A549 (cell line): ENCODE measurements around the gene SLC22A23. TPM values are rescaled to one million over a fixed set of nuclear protein-coding genes. Genes with fewer than 3 reads are reported as not detected.
"Not testable (repeated sequence)": the region's sequence is repeated elsewhere in the genome, so short reads cannot be mapped to it uniquely, and the experiment has no call there.

Source experiments
- ATAC-seq, 2 experiments: fragments of 200-7000 bp in 1 of 2; fragments of >200 bp in 1 of 2; cut with Nextera tagmentation in 1 of 2; cut with Tn5 transposase in 1 of 2; 3 replicates each; pipeline versions ENCODE4 v1.8.0 to v1.9.1; 2018 to 2020; ENCODE audit warnings: mild to moderate bottlenecking in 1 of 2, moderate library complexity in 1 of 2
- CTCF ChIA-PET: fragments of 300-600 bp; sonication (Branson Sonifier 250); formaldehyde crosslinking; extraction: SDS; loops from one replicate; lab custom pipeline; 2021; ENCODE audit warnings: antibody characterized with exemption, inconsistent platforms; lab: Yijun Ruan, JAX
- POLR2A ChIA-PET: fragments of 350-600 bp; formaldehyde crosslinking; extraction: SDS; loops from one replicate; lab custom pipeline; 2021; ENCODE audit warnings: antibody characterized with exemption, inconsistent platforms; lab: Yijun Ruan, JAX
- DNase-seq, 2 experiments: peaks; one replicate each; pipeline versions ENCODE4 v3.0.0 to v3.0.0-alpha.2; 2011 to 2016; ENCODE audit warnings: low read depth in 1 of 2, low spot score in 1 of 2
- FAIRE-seq: peaks from 2 replicates; lab custom pipeline; 2011; peaks lifted over from hg19 to GRCh38; lab: Jason Lieb, UNC
- H3K27ac ChIP-seq, 2 experiments: fragments of >200 bp; sonication (Bioruptor Twin); formaldehyde crosslinking; 3 replicates each; pipeline ENCODE4 v1.5.1; 2016 to 2017
- H3K4me1 ChIP-seq: fragments of >200 bp; sonication (Bioruptor Twin); formaldehyde crosslinking; 3 replicates; pipeline ENCODE4 v1.6.1; 2016
- H3K4me2 ChIP-seq: fragments of >200 bp; sonication (Bioruptor Twin); formaldehyde crosslinking; 3 replicates; pipeline ENCODE4 v1.6.1; 2016
- H3K4me3 ChIP-seq: fragments of >200 bp; sonication (Bioruptor Twin); formaldehyde crosslinking; 3 replicates; pipeline ENCODE4 v1.5.1; 2016
- H3K9me3 ChIP-seq: fragments of >200 bp; sonication (Bioruptor Twin); formaldehyde crosslinking; 3 replicates; pipeline ENCODE4 v1.6.1; 2016
- CBX2 ChIP-seq: fragments of 200-600 bp; sonication (generic); IDR thresholded peaks from 2 replicates; pipeline ENCODE4 v1.6.1; 2016; ENCODE audit warnings: low read depth, mild to moderate bottlenecking, borderline replicate concordance
- CBX8 ChIP-seq: fragments of 200-600 bp; sonication (generic); IDR thresholded peaks from 2 replicates; pipeline ENCODE4 v1.6.1; 2016
- CHD2 ChIP-seq: fragments of 150-350 bp; IDR thresholded peaks from 2 replicates; pipeline ENCODE4 v1.6.1; 2014; ENCODE audit warnings: low read length; ENCODE audit not compliant: partially characterized antibody
- EHF ChIP-seq: fragments of 250-450 bp; sonication (Bioruptor Pico); IDR thresholded peaks from 2 replicates; pipeline ENCODE4 v1.5.0; 2020; ENCODE audit warnings: mild to moderate bottlenecking
- EP300 ChIP-seq, 2 experiments: fragments of >200 bp; sonication (Bioruptor Twin); formaldehyde crosslinking; IDR thresholded peaks; 2 replicates in 1 of 2; 3 replicates in 1 of 2; pipeline ENCODE4 v1.6.1; 2016 to 2017
- ESRRA ChIP-seq: fragments of 150-350 bp; IDR thresholded peaks from 2 replicates; pipeline ENCODE4 v1.6.1; 2014; ENCODE audit warnings: mild to moderate bottlenecking, low read length, borderline replicate concordance
- HOXA7 ChIP-seq: fragments of 250-450 bp; sonication (Bioruptor Pico); IDR thresholded peaks from 2 replicates; pipeline ENCODE4 v1.5.0; 2020; ENCODE audit warnings: mild to moderate bottlenecking, moderate library complexity
- HOXB13 ChIP-seq: fragments of 250-450 bp; sonication (Bioruptor Pico); IDR thresholded peaks from 2 replicates; pipeline ENCODE4 v1.5.0; 2020; ENCODE audit warnings: low read depth, mild to moderate bottlenecking, moderate library complexity
- HOXB5 ChIP-seq: fragments of 250-450 bp; sonication (Bioruptor Pico); IDR thresholded peaks from 2 replicates; pipeline ENCODE4 v1.5.0; 2020; ENCODE audit warnings: mild to moderate bottlenecking, moderate library complexity
- JUN ChIP-seq, 2 experiments: fragments of >200 bp; sonication (Bioruptor Twin); formaldehyde crosslinking; IDR thresholded peaks; 2 replicates in 1 of 2; 3 replicates in 1 of 2; pipeline ENCODE4 v1.6.1; 2016 to 2017
- KDM1A ChIP-seq: fragments of 200-600 bp; sonication (generic); IDR thresholded peaks from 2 replicates; pipeline ENCODE4 v1.6.1; 2016; ENCODE audit warnings: low read depth, mild to moderate bottlenecking
- MAFK ChIP-seq: fragments of 450-650 bp; IDR thresholded peaks from 2 replicates; pipeline ENCODE4 v1.6.1; 2014; ENCODE audit not compliant: partially characterized antibody
- PHF8 ChIP-seq: fragments of 200-600 bp; sonication (generic); IDR thresholded peaks from 2 replicates; pipeline ENCODE4 v1.6.1; 2016; ENCODE audit warnings: low read depth, mild to moderate bottlenecking, antibody characterized with exemption, moderate library complexity, borderline replicate concordance
- RAD21 ChIP-seq, 2 experiments: fragments of >200 bp in 1 of 2; sonication (Bioruptor Twin) in 1 of 2; formaldehyde crosslinking in 1 of 2; IDR thresholded peaks in 1 of 2; conservative IDR thresholded peaks in 1 of 2; 2 replicates in 1 of 2; 3 replicates in 1 of 2; pipeline ENCODE4 v1.6.1; 2012 to 2018; ENCODE audit warnings: inconsistent platforms in 1 of 2
- RARB ChIP-seq: fragments of 250-450 bp; sonication (Bioruptor Pico); IDR thresholded peaks from 2 replicates; pipeline ENCODE4 v1.8.0; 2021; ENCODE audit warnings: mild to moderate bottlenecking, moderate library complexity
- RCOR1 ChIP-seq: fragments of 150-350 bp; IDR thresholded peaks from 2 replicates; pipeline ENCODE4 v1.6.1; 2014; ENCODE audit warnings: antibody characterized with exemption, low read length, low read depth
- SMC3 ChIP-seq: fragments of >200 bp; sonication (Bioruptor Twin); formaldehyde crosslinking; IDR thresholded peaks from 3 replicates; pipeline ENCODE4 v1.6.1; 2018; ENCODE audit warnings: inconsistent platforms
- TFCP2L1 ChIP-seq: fragments of 250-450 bp; sonication (Bioruptor Pico); IDR thresholded peaks from 2 replicates; pipeline ENCODE4 v1.5.0; 2021; ENCODE audit warnings: mild to moderate bottlenecking
- ZFP36 ChIP-seq: fragments of 450-650 bp; IDR thresholded peaks from 2 replicates; pipeline ENCODE4 v1.6.1; 2014; ENCODE audit warnings: borderline replicate concordance; ENCODE audit not compliant: partially characterized antibody
- ZNF302 ChIP-seq: fragments of 250-450 bp; sonication (Bioruptor Pico); IDR thresholded peaks from 2 replicates; pipeline ENCODE4 v1.9.0; 2021; ENCODE audit warnings: inconsistent platforms, mild to moderate bottlenecking, moderate library complexity
- ZSCAN20 ChIP-seq: fragments of 250-450 bp; sonication (Bioruptor Pico); IDR thresholded peaks from 2 replicates; pipeline ENCODE4 v1.8.0; 2022; ENCODE audit warnings: mild to moderate bottlenecking, moderate library complexity
- whole genome bisulfite sequencing: methylation state at CpG from one replicate; pipeline ENCODE4 v1.1.6; 2017; ENCODE audit errors: missing lambda C conversion rate; 5-methylcytosine and 5-hydroxymethylcytosine counted together
- polyA plus RNA-seq, 4 experiments: library from polyadenylated mRNA; depleted of rRNA in 3 of 4; stranded (reverse); fragments of >200 nt; fragmentation: RNase III in 1 of 4; extraction: RNeasy Plus Mini Kit Qiagen cat#74134 plus additional on column Dnase treatment in 1 of 4; gene quantifications; 2 replicates in 3 of 4; 3 replicates in 1 of 4; pipeline ENCODE4 v1.2.3, GENCODE V29; 2011 to 2017
- TF ChIP-seq, protein P1 (sequence below): fragments of 250-450 bp; sonication (Bioruptor Pico); IDR thresholded peaks from 2 replicates; pipeline ENCODE4 v1.5.0; 2020; ENCODE audit warnings: low read depth, mild to moderate bottlenecking, moderate library complexity

Gene SLC22A23
- polyA plus RNA-seq, 2 of the 4 experiments (the other 2 are of a cell fraction), result 4.4 to 6.2 TPM

- ChIA-PET POLR2A (no interaction called here), CTCF (no interaction called here)
- no peak overlapping the region for H3K4me3 ChIP-seq
- no peak overlapping the region for H3K4me2 ChIP-seq
- ATAC-seq (no peak), DNase-seq (no peak), FAIRE-seq (no peak)
- WGBS, result 77% methylated on average over 5 of the region's 5 CpGs
- H3K9me3 ChIP-seq, result no peaks in the 10 kb centered on the region
- peaks cover 3% of the 10 kb centered on the region; the same call in 1 of the 3 replicates for H3K4me1 ChIP-seq
- H3K27ac ChIP-seq, result no peak overlapping the region
- TF ChIP-seq EHF (no peak), RAD21 (conservative IDR thresholded peaks at IDR 0.05 in 1 of 2, IDR thresholded peaks at IDR 0.05 in 1 of 2) (no peak), SMC3 (no peak), RARB (CRISPR knock-in tag) (no peak), KDM1A (no peak), ESRRA (no peak), RCOR1 (no peak), CBX2 (no peak), TFCP2L1 (no peak), CBX8 (no peak), PHF8 (no peak), HOXB13 (no peak), HOXB5 (CRISPR knock-in tag) (no peak)
Measured at GRCh38 chr6:3245216-3245615, 211.6 kb downstream of the SLC22A23 start.

- ATAC-seq, CTCF ChIA-PET: not testable (repeated sequence)
- 90% methylated on average over 7 of the region's 7 CpGs for WGBS
Measured at GRCh38 chr6:3244832-3245161, 212.1 kb downstream of the SLC22A23 start.

GRCh38 chr6:3244003-3244831 lies 212.6 kb downstream of the SLC22A23 start:
- FAIRE-seq (no peak), DNase-seq (no peak), ATAC-seq (no peak)
- Histone ChIP-seq H3K4me2 (no peak overlapping the region), H3K27ac (no peak overlapping the region), H3K4me3 (no peak overlapping the region), H3K4me1 (peaks cover 3% of the 10 kb centered on the region; the same call in 1 of the 3 replicates), H3K9me3 (no peaks in the 10 kb centered on the region)
- TF ChIP-seq ZFP36, result no peak
- TF ChIP-seq EP300 (IDR thresholded peaks at IDR 0.05), result no peak
- no peak for TF ChIP-seq HOXA7 (CRISPR knock-in tag)
- TF ChIP-seq, protein P1, sequence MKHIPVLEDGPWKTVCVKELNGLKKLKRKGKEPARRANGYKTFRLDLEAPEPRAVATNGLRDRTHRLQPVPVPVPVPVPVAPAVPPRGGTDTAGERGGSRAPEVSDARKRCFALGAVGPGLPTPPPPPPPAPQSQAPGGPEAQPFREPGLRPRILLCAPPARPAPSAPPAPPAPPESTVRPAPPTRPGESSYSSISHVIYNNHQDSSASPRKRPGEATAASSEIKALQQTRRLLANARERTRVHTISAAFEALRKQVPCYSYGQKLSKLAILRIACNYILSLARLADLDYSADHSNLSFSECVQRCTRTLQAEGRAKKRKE, result no peak
- no peak for TF ChIP-seq ZNF302
- TF ChIP-seq ZSCAN20 (CRISPR knock-in tag), result no peak
- TF ChIP-seq MAFK, result no peak
- TF ChIP-seq JUN (IDR thresholded peaks at IDR 0.05), result no peak
- TF ChIP-seq CHD2, result no peak
- 76% methylated on average over 8 of the region's 8 CpGs for WGBS
- ChIA-PET CTCF (no interaction called here), POLR2A (no interaction called here)

More at GRCh38 chr6:3244832-3245161, 212.1 kb downstream of the SLC22A23 start:
- DNase-seq, H3K9me3 ChIP-seq, H3K4me3 ChIP-seq, H3K4me2 ChIP-seq, H3K27ac ChIP-seq, POLR2A ChIA-PET, H3K4me1 ChIP-seq, FAIRE-seq: not testable (repeated sequence)
